B cell (primary cell): Measurements from ENCODE around the gene NRM. TPM values are rescaled to one million over a fixed set of nuclear protein-coding genes. Genes with fewer than 3 reads are reported as not detected.
A peak's percentile ranks its signal among the peaks of the same experiment; 100 is the strongest.

Experiments
- ATAC-seq: fragments of 200-7000 bp; cut with Tn5 transposase; one replicate; pipeline ENCODE4 v1.10.0; 2021; ENCODE audit warnings: low read depth, mild to moderate bottlenecking, moderate number of reproducible peaks, moderate library complexity
- CTCF ChIA-PET: fragments of 350-600 bp; sonication (Branson Sonifier 250); formaldehyde crosslinking; loops from one replicate; lab custom pipeline; 2021; ENCODE audit warnings: antibody characterized with exemption, inconsistent platforms; lab: Charles Lee
- POLR2A ChIA-PET: fragments of 350-600 bp; sonication (Branson Sonifier 250); formaldehyde crosslinking; loops from one replicate; lab custom pipeline; 2021; ENCODE audit warnings: antibody characterized with exemption; lab: Charles Lee
- DNase-seq: peaks from one replicate; pipeline ENCODE4 v3.0.0; 2013
- H2AFZ ChIP-seq: 2 replicates; pipeline ENCODE4 v1.6.1; 2012; ENCODE audit warnings: mild to moderate bottlenecking, low read depth, low read length; ENCODE audit not compliant: insufficient read depth, poor library complexity, severe bottlenecking
- H3K27ac ChIP-seq, 2 donors: 1 replicate in 1 of 2; 2 replicates in 1 of 2; pipeline ENCODE4 v1.5.1; 2012 to 2013; ENCODE audit warnings: low read length in 2 of 2, mild to moderate bottlenecking in 2 of 2, moderate library complexity in 1 of 2
- H3K27me3 ChIP-seq, 4 experiments: fragments of 200-600 bp in 1 of 4; sonication (generic) in 1 of 4; replicated peaks in 1 of 4; 1 replicate in 2 of 4; 2 replicates in 2 of 4; pipeline versions ENCODE4 v1.6.1 to v1.7.0; 2013 to 2016; ENCODE audit warnings: low read length in 3 of 4, mild to moderate bottlenecking in 2 of 4, mixed read lengths in 1 of 4, moderate library complexity in 1 of 4; ENCODE audit not compliant: insufficient read depth in 4 of 4, control insufficient read depth in 3 of 4; ENCODE audit errors: control extremely low read depth in 1 of 4
- H3K36me3 ChIP-seq, 2 experiments: replicated peaks in 1 of 2; 1 replicate in 1 of 2; 2 replicates in 1 of 2; pipeline versions ENCODE4 v1.6.1 to v1.7.1; 2013; ENCODE audit warnings: low read length in 1 of 2; ENCODE audit not compliant: insufficient read depth in 2 of 2, control insufficient read depth in 1 of 2; ENCODE audit errors: control extremely low read depth in 1 of 2, extremely low read depth in 1 of 2
- H3K4me1 ChIP-seq, 2 donors: fragments of 200-600 bp in 1 of 2; sonication (generic) in 1 of 2; 1 replicate in 1 of 2; 2 replicates in 1 of 2; pipeline versions ENCODE4 v1.5.1 to v1.6.1; 2013 to 2017; ENCODE audit warnings: low read length in 2 of 2; ENCODE audit not compliant: control insufficient read depth in 2 of 2, insufficient read depth in 2 of 2
- H3K4me2 ChIP-seq: replicated peaks from 2 replicates; pipeline ENCODE3; 2012; ENCODE audit warnings: mild to moderate bottlenecking, low read depth, low read length; ENCODE audit not compliant: poor library complexity, severe bottlenecking
- H3K4me3 ChIP-seq, 5 experiments: fragments of 200-600 bp in 1 of 5; sonication (generic) in 1 of 5; 1 replicate in 3 of 5; 2 replicates in 2 of 5; pipeline versions ENCODE4 v1.5.1 to v1.7.0; 2011 to 2016; ENCODE audit warnings: low read length in 4 of 5, mild to moderate bottlenecking in 4 of 5, low read depth in 2 of 5, control low read depth in 1 of 5, moderate library complexity in 1 of 5; ENCODE audit not compliant: insufficient read depth in 1 of 5; ENCODE audit errors: control extremely low read depth in 1 of 5, extremely low read depth in 1 of 5
- H3K79me2 ChIP-seq: fragments of 200-600 bp; sonication (generic); one replicate; pipeline ENCODE4 v1.6.0; 2016; ENCODE audit warnings: low read length; ENCODE audit not compliant: control insufficient read depth, insufficient read depth
- H3K9ac ChIP-seq: fragments of 200-600 bp; sonication (generic); 2 replicates; pipeline ENCODE4 v1.6.1; 2017; ENCODE audit warnings: mild to moderate bottlenecking, low read length, moderate library complexity
- H3K9me3 ChIP-seq, 3 donors: one replicate each; pipeline versions ENCODE4 v1.6.1 to v1.7.1; 2013; ENCODE audit warnings: low read length in 2 of 3; ENCODE audit not compliant: control insufficient read depth in 2 of 3, insufficient read depth in 1 of 3; ENCODE audit errors: control extremely low read depth in 1 of 3
- H4K20me1 ChIP-seq: 2 replicates; pipeline ENCODE4 v1.6.0; 2012; ENCODE audit warnings: mild to moderate bottlenecking, low read length; ENCODE audit not compliant: insufficient read depth, control insufficient read depth, poor library complexity, severe bottlenecking
- H3K27ac Mint-ChIP-seq: one replicate; pipeline ENCODE4 v1.8.0; 2021; ENCODE audit warnings: mixed read lengths
- H3K27me3 Mint-ChIP-seq: one replicate; pipeline ENCODE4 v1.8.0; 2021; ENCODE audit warnings: mixed read lengths
- H3K4me1 Mint-ChIP-seq: one replicate; pipeline ENCODE4 v1.8.0; 2021; ENCODE audit warnings: mixed read lengths
- H3K4me3 Mint-ChIP-seq: one replicate; pipeline ENCODE4 v1.8.0; 2021; ENCODE audit warnings: mixed read lengths
- H3K9me3 Mint-ChIP-seq: one replicate; pipeline ENCODE4 v1.8.0; 2022; ENCODE audit warnings: mixed read lengths; ENCODE audit not compliant: insufficient read depth
- EZH2 ChIP-seq: IDR thresholded peaks from 2 replicates; pipeline ENCODE4 v1.6.1; 2012; ENCODE audit warnings: borderline replicate concordance, low read depth, mild to moderate bottlenecking, moderate library complexity, low read length; ENCODE audit not compliant: insufficient read depth, poor library complexity, severe bottlenecking
- WGBS: methylation state at CpG from one replicate; pipeline ENCODE4 v1.1.5; 2013; ENCODE audit warnings: missing lambda C conversion rate; ENCODE audit not compliant: insufficient coverage; 5-methylcytosine and 5-hydroxymethylcytosine counted together
- intact Hi-C: fragments of 100-400 bp; cut with micrococcal nuclease; formaldehyde crosslinking; loops from one replicate; pipeline ENCODE4 v1.10.0; 2022
- polyA plus RNA-seq: library from polyadenylated mRNA; depleted of rRNA; stranded (reverse); fragments of >200 nt; gene quantifications from 2 replicates; pipeline ENCODE4 v1.2.3, GENCODE V29; 2012
- total RNA-seq, 2 donors: library from RNA; stranded (reverse); fragments of 120-200 nt in 1 of 2; gene quantifications; 1 replicate in 1 of 2; 2 replicates in 1 of 2; pipeline versions ENCODE4 v1.2.3 to v1.2.4, GENCODE V29; 2013 to 2022
- TF ChIP-seq, protein P1 (sequence below): fragments of 200-600 bp; IDR thresholded peaks from one replicate; pipeline ENCODE4 v1.8.0; 2022; ENCODE audit warnings: antibody characterized with exemption, mild to moderate bottlenecking

Gene NRM
- total and polyA plus RNA-seq, 2 donors (not counting 1 experiment from before 2014, with no cell fraction given), result 24.9 to 26.0 TPM

DNA sequence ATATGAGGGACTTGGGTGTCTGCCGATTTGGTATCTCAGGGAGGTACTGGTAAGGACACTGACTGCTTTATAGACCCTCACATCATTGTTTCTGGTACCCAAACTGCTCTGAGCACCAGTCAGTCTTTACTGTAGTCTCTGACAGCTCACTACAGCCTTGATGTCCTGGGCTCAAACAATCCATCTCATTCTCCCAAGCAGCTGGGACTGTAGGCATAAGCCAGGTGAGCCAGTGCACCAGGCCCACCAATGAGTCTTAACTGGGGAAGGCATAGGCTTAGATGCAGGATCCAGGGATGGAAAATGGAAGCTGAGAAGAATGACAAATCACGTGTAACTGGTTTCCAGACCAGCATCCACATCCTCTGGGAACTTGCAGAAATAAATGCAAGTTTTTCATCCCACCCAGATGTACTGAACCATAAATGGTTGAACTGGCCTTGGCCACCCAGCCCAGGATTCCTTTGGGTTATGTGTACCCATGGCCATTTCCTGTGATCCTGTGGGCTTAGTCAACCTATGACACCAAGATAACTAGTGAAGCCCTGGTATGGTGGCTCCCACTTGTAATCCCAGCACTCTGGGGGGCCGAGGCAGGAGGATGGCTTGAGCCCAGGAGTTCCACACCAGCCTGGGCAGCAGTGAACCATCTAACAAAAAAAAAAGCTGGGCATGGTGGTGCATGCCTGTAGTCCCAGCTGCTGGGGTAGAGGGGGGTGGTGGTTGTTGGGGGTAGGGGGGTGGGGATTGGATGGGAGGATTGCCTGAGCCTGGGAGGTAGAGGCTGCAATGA is 35.1 kb upstream of the NRM start:
- H3K27me3 Mint-ChIP-seq, result no peaks in the 10 kb centered on the region
- Histone ChIP-seq H3K4me2 (no peak overlapping the region), H3K9ac (no peak overlapping the region), H3K79me2 (peaks cover 90% of the 10 kb centered on the region), H2AFZ (no peak overlapping the region), H3K27me3 (no peaks in the 10 kb centered on the region), H3K9me3 (no peaks in the 10 kb centered on the region), H3K4me3 (no peak overlapping the region), H3K4me1 (peaks cover 21 to 31% of the 10 kb centered on the region in 2 donors), H4K20me1 (peaks cover 44% of the 10 kb centered on the region), H3K27ac (peak overlapping the region in 1 of 2 donors; percentile 40), H3K36me3 (peaks cover 6 to 60% of the 10 kb centered on the region in 2 experiments)
- ATAC-seq, result no peak
- TF ChIP-seq EZH2, result no peak
- TF ChIP-seq, protein P1, sequence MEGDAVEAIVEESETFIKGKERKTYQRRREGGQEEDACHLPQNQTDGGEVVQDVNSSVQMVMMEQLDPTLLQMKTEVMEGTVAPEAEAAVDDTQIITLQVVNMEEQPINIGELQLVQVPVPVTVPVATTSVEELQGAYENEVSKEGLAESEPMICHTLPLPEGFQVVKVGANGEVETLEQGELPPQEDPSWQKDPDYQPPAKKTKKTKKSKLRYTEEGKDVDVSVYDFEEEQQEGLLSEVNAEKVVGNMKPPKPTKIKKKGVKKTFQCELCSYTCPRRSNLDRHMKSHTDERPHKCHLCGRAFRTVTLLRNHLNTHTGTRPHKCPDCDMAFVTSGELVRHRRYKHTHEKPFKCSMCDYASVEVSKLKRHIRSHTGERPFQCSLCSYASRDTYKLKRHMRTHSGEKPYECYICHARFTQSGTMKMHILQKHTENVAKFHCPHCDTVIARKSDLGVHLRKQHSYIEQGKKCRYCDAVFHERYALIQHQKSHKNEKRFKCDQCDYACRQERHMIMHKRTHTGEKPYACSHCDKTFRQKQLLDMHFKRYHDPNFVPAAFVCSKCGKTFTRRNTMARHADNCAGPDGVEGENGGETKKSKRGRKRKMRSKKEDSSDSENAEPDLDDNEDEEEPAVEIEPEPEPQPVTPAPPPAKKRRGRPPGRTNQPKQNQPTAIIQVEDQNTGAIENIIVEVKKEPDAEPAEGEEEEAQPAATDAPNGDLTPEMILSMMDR, result no peak
- H3K9me3 Mint-ChIP-seq, result no peaks in the 10 kb centered on the region
- POLR2A ChIA-PET, result interaction anchor here (0.7 to 1.5 kb wide), 2 partner anchors 47 to 236 kb away, joined by 3 to 13 read pairs; no protein-coding TSS in a partner anchor
- 40% methylated on average over 1 of the region's 3 CpGs for WGBS
- H3K4me1 Mint-ChIP-seq, result peaks cover 47% of the 10 kb centered on the region
- CTCF ChIA-PET, result interaction anchor here (1.0 to 22.5 kb wide), 5 partner anchors 16 to 243 kb away, joined by 3 to 963 read pairs (median 116); partner anchors contain the start of genes DHX16 and NRM
- H3K27ac Mint-ChIP-seq, result peak overlapping the region; percentile 59
- no peak overlapping the region for H3K4me3 Mint-ChIP-seq
- no peak for DNase-seq
- intact Hi-C loops, result no loop called here
